Common myeloid progenitor, CD34-positive (primary cell): ENCODE measurements around the gene NAT10. TPM values are rescaled to one million over a fixed set of nuclear protein-coding genes. Genes with fewer than 3 reads are reported as not detected.
"Not testable (repeated sequence)": the region's sequence is repeated elsewhere in the genome, so short reads cannot be mapped to it uniquely, and the experiment has no call there.

Experiments
- CTCF ChIA-PET: fragments of 350-600 bp; sonication (Branson Sonifier 250); formaldehyde crosslinking; loops from one replicate; lab custom pipeline; 2021; ENCODE audit warnings: antibody characterized with exemption; lab: Charles Lee
- POLR2A ChIA-PET: fragments of 350-600 bp; sonication (Branson Sonifier 250); formaldehyde crosslinking; loops from one replicate; lab custom pipeline; 2021; ENCODE audit warnings: antibody characterized with exemption; lab: Charles Lee
- DNase-seq, 3 donors: peaks; one replicate each; pipeline versions ENCODE4 v3.0.0 to v3.0.0-alpha.2; 2013
- H3K27ac ChIP-seq, 2 experiments: 1 replicate in 1 of 2; 2 replicates in 1 of 2; pipeline ENCODE4 v1.7.0; 2013; ENCODE audit warnings: inconsistent platforms in 2 of 2, low read length in 2 of 2, mild to moderate bottlenecking in 2 of 2, low read depth in 1 of 2, moderate library complexity in 1 of 2; ENCODE audit not compliant: severe bottlenecking in 2 of 2, insufficient read depth in 1 of 2, poor library complexity in 1 of 2
- H3K27me3 ChIP-seq, 5 experiments: replicated peaks in 2 of 5; 1 replicate in 3 of 5; 2 replicates in 2 of 5; pipeline versions ENCODE4 v1.6.1 to v1.7.0; 2013; ENCODE audit warnings: low read length in 4 of 5, mild to moderate bottlenecking in 2 of 5, moderate library complexity in 2 of 5, inconsistent platforms in 1 of 5; ENCODE audit not compliant: insufficient read depth in 5 of 5, control insufficient read depth in 4 of 5
- H3K36me3 ChIP-seq, 4 experiments: 1 replicate in 2 of 4; 2 replicates in 2 of 4; pipeline versions ENCODE4 v1.6.1 to v1.7.0; 2013; ENCODE audit warnings: low read length in 3 of 4, control low read depth in 1 of 4, mild to moderate bottlenecking in 1 of 4; ENCODE audit not compliant: control insufficient read depth in 4 of 4, insufficient read depth in 4 of 4
- H3K4me1 ChIP-seq, 4 experiments: 1 replicate in 3 of 4; 2 replicates in 1 of 4; pipeline versions ENCODE4 v1.6.1 to v1.7.1; 2013; ENCODE audit warnings: low read length in 3 of 4, mild to moderate bottlenecking in 3 of 4, control low read depth in 1 of 4, inconsistent platforms in 1 of 4, moderate library complexity in 1 of 4; ENCODE audit not compliant: control insufficient read depth in 4 of 4, insufficient read depth in 4 of 4; ENCODE audit errors: control extremely low read depth in 1 of 4
- H3K4me3 ChIP-seq, 7 experiments: 1 replicate in 4 of 7; 2 replicates in 3 of 7; pipeline versions ENCODE4 v1.5.1 to v1.7.0; 2013; ENCODE audit warnings: mild to moderate bottlenecking in 7 of 7, low read length in 6 of 7, moderate library complexity in 6 of 7, inconsistent platforms in 2 of 7, low read depth in 2 of 7, control low read depth in 1 of 7; ENCODE audit not compliant: insufficient read depth in 4 of 7, control insufficient read depth in 1 of 7; ENCODE audit errors: extremely low read depth in 1 of 7
- H3K9me3 ChIP-seq, 5 experiments: 1 replicate in 4 of 5; 2 replicates in 1 of 5; pipeline versions ENCODE4 v1.6.1 to v1.7.1; 2013; ENCODE audit warnings: low read length in 4 of 5, mild to moderate bottlenecking in 2 of 5, inconsistent platforms in 1 of 5, low read depth in 1 of 5, moderate library complexity in 1 of 5; ENCODE audit not compliant: control insufficient read depth in 4 of 5, insufficient read depth in 2 of 5; ENCODE audit errors: control extremely low read depth in 1 of 5
- WGBS: methylation state at CpG from one replicate; pipeline ENCODE4 v1.1.5; 2013; ENCODE audit not compliant: insufficient coverage; 5-methylcytosine and 5-hydroxymethylcytosine counted together
- polyA plus RNA-seq: library from polyadenylated mRNA; unstranded; fragments of 120-200 nt; gene quantifications from one replicate; pipeline ENCODE4 v1.2.1, GENCODE V29; 2013

NAT10 gene
- 52.2 TPM for polyA plus RNA-seq

DNA sequence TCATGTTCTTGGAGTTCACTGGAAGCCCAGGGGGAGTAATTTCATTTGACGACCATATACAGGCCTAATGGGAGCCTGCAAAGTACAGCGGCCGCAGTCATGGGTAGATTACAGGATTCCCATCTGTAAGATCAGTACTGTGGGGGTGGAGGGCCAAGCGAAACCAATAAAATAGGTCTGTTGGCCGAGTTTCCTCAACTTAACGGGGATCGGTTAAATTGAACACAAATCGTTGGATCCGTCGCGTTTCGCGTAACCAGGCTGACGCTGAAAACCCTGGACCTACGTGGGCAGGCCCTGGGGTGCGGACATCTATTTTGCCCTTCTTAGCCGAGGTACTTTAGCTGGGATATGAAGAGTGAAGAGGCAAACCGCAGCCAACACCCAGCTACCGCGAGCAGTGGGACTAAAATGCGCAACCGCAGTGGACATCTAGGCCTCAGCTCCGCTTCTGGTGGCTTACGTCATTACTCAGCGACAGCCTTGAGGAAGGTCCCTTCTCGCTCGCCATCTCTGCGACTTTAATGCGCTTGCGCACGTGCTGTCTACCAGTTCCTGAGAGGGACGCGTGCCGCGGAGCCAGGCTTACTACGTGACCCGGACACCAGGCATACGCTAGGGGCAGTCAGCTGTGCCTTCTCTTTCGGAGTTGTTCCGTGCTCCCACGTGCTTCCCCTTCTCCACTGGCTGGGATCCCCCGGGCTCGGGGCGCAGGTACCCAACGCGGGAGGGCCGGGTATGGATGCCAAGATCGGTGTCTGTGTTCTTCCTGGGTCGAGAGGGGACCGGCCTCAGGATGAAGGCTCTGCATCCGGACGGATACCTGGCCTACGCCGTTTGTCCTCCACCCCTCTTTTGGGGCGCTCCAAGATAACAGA, at the start of gene NAT10:
Gene NAT10 (plus strand): TSS at position 551 of the 878 bp plus-strand sequence. CDS start 2,597 bp downstream, outside the sequence.
- Histone ChIP-seq H3K27ac (peak within 1 kb of the TSS; percentile 89 to 97), H3K36me3 (peaks cover 15 to 46% (median 31%) of the 10 kb centered on the region in 4 experiments), H3K9me3 (no peaks in the 10 kb centered on the region), H3K4me1 (peaks cover 13 to 24% (median 20%) of the 10 kb centered on the region in 4 experiments), H3K4me3 (peak within 1 kb of the TSS; percentile 63 to 96 (median 90)), H3K27me3 (no peaks in the 10 kb centered on the region)
- POLR2A ChIA-PET, result interaction anchor here (0.7 to 1.2 kb wide), 3 partner anchors 11 to 845 kb away, joined by 3 to 4 read pairs (median 3); partner anchors contain the start of gene CAPRIN1
- WGBS, result under 1% methylated on average over 52 of the region's 55 CpGs
- peak; percentile 100 for DNase-seq
- CTCF ChIA-PET, result interaction anchor here (0.9 to 2.0 kb wide), 4 partner anchors 10 to 363 kb away, joined by 3 to 8 read pairs (median 4); no protein-coding TSS in a partner anchor

DNA sequence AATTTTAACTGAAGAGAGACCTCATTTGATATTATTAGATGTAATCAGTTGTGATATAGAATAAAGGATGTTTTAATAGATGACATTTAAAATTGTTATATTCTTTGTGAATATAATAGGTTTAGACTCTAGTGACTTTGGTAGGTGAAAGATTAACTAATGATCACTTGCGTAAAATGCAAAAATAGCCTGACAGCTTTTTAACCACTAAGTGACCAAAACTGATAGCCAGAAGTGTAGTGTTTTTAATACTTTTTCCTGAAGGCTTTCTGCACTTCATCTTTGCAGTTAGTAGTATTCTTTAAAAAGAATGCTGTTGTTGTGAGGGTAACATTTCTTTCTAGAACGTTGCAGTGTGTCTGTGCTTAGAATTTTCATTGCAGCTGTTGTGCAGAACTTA, 48.8 kb upstream of the NAT10 start:
- no peak for DNase-seq
- H3K4me3 ChIP-seq, result no peak overlapping the region
- H3K36me3 ChIP-seq, result peaks cover 11 to 55% (median 17%) of the 10 kb centered on the region in 4 experiments
- peak overlapping the region; percentile 6 to 22 for H3K27ac ChIP-seq
- H3K9me3 ChIP-seq, result no peaks in the 10 kb centered on the region
- peaks cover 18 to 53% (median 39%) of the 10 kb centered on the region in 4 experiments for H3K4me1 ChIP-seq
- ChIA-PET POLR2A (no interaction called here), CTCF (interaction anchor here (0.5 to 1.4 kb wide), 4 partner anchors 12 to 60 kb away, joined by 3 to 4 read pairs (median 4); no protein-coding TSS in a partner anchor)
- no peaks in the 10 kb centered on the region for H3K27me3 ChIP-seq
- no CpG with 5 or more reads among the region's 2 CpGs for WGBS

- WGBS, result 94% methylated on average over 2 of the region's 2 CpGs
- peaks cover 0 to 19% (median 5%) of the 10 kb centered on the region in 4 experiments for H3K4me1 ChIP-seq
- POLR2A ChIA-PET, result interaction anchor here (0.9 kb wide), 1 partner anchor 22 kb away, joined by 4 read pairs; no protein-coding TSS in a partner anchor
Observed at GRCh38 chr11:34063061-34063795, 42.2 kb upstream of the NAT10 start.

DNA sequence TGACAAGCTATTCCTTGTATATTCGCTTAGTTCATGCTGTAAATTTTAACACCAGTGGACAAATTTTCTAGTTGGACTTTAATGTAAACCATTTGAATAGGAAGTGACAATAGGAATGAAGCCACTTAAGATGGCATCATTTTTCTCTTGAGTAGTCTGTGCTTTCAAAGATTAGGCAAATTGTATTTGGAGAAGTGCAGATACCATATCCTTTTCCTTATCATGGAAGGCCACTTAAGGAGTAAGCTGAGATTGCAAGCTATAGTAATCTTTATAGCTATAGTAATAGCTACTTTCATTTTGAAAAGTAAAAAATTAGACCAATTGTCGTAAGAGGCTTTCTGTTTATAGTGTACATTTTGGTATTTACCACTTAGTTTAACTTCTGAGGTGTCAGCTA, 41.1 kb upstream of the NAT10 start:
- H3K36me3 ChIP-seq, result peaks cover 5 to 53% (median 24%) of the 10 kb centered on the region in 4 experiments
- ChIA-PET CTCF (interaction anchor here (0.7 to 2.1 kb wide), 6 partner anchors 12 to 68 kb away, joined by 3 to 8 read pairs (median 4); no protein-coding TSS in a partner anchor), POLR2A (interaction anchor here (0.6 kb wide), 1 partner anchor 18 kb away, joined by 4 read pairs; no protein-coding TSS in a partner anchor)
- no peaks in the 10 kb centered on the region for H3K9me3 ChIP-seq
- no peak overlapping the region for H3K4me3 ChIP-seq
- H3K4me1 ChIP-seq, result peaks cover 0 to 10% (median 0%) of the 10 kb centered on the region in 4 experiments
- no peaks in the 10 kb centered on the region for H3K27me3 ChIP-seq
- peak in 1 of 3 donors; percentile 17 for DNase-seq
- no CpG with 5 or more reads among the region's 2 CpGs for WGBS
- H3K27ac ChIP-seq, result no peak overlapping the region

More at GRCh38 chr11:34063061-34063795, 42.2 kb upstream of the NAT10 start:
- H3K4me3 ChIP-seq, result no peak overlapping the region
- H3K36me3 ChIP-seq, result peaks cover 7 to 58% (median 26%) of the 10 kb centered on the region in 4 experiments
- no peaks in the 10 kb centered on the region for H3K9me3 ChIP-seq
- CTCF ChIA-PET, result interaction anchor here (0.7 to 1.9 kb wide), 9 partner anchors 10 to 256 kb away, joined by 3 to 11 read pairs (median 3); no protein-coding TSS in a partner anchor
- no peaks in the 10 kb centered on the region for H3K27me3 ChIP-seq
- no peak for DNase-seq
- H3K27ac ChIP-seq, result peak overlapping the region in 1 of 2 experiments; percentile 1

GRCh38 chr11:34065505-34066203, 39.8 kb upstream of the NAT10 start:
- H3K27me3 ChIP-seq, result no peaks in the 10 kb centered on the region

GRCh38 chr11:34066766-34067165, 38.7 kb upstream of the NAT10 start:
- H3K4me3 ChIP-seq, DNase-seq, POLR2A ChIA-PET, H3K27ac ChIP-seq, H3K27me3 ChIP-seq, H3K4me1 ChIP-seq, H3K9me3 ChIP-seq: not testable (repeated sequence)
- CTCF ChIA-PET, result interaction anchor here (0.6 to 1.6 kb wide), 4 partner anchors 18 to 228 kb away, joined by 3 to 4 read pairs (median 3); no protein-coding TSS in a partner anchor
- peaks cover 2 to 42% (median 16%) of the 10 kb centered on the region in 4 experiments for H3K36me3 ChIP-seq
- WGBS, result 98% methylated on average over 8 of the region's 8 CpGs

More at GRCh38 chr11:34065505-34066203, 39.8 kb upstream of the NAT10 start:
- DNase-seq, result peak in 1 of 3 donors; percentile 8
- H3K9me3 ChIP-seq, result no peaks in the 10 kb centered on the region
- H3K4me1 ChIP-seq, result peaks cover 0 to 8% (median 0%) of the 10 kb centered on the region in 4 experiments
- ChIA-PET CTCF (interaction anchor here (1.2 to 2.1 kb wide), 3 partner anchors 10 to 64 kb away, joined by 3 to 8 read pairs (median 5); no protein-coding TSS in a partner anchor), POLR2A (interaction anchor here (0.7 kb wide), 1 partner anchor 16 kb away, joined by 3 read pairs; no protein-coding TSS in a partner anchor)
- H3K36me3 ChIP-seq, result peaks cover 2 to 46% (median 20%) of the 10 kb centered on the region in 4 experiments
- H3K4me3 ChIP-seq, result no peak overlapping the region
- WGBS, result 91% methylated on average over 5 of the region's 6 CpGs
- H3K27ac ChIP-seq, result no peak overlapping the region
